HepG2 (cell line): ENCODE data around the gene CHMP5. TPM values are rescaled to one million over a fixed set of nuclear protein-coding genes. Genes with fewer than 3 reads are reported as not detected.
A peak's percentile ranks its signal among the peaks of the same experiment; 100 is the strongest.

ENCODE experiments used
- ATAC-seq: fragments of 200-7000 bp; cut with Tn5 transposase; 3 replicates; pipeline ENCODE4 v1.9.1; 2020; ENCODE audit warnings: mild to moderate bottlenecking, moderate library complexity
- BruUV-seq: library from RNA; stranded (reverse); fragments of 400-500 nt; replicated peaks from 2 replicates; lab custom pipeline; 2021; lab: Mats Ljungman, UMichigan
- CTCF ChIA-PET: fragments of 300-600 bp; formaldehyde crosslinking; extraction: SDS; loops from one replicate; lab custom pipeline; 2021; ENCODE audit warnings: low total read pairs, inconsistent platforms, low intra/inter-chr PET ratio; lab: Yijun Ruan, JAX
- POLR2A ChIA-PET: fragments of 350-600 bp; sonication (Branson Sonifier 250); formaldehyde crosslinking; loops from one replicate; lab custom pipeline; 2020; ENCODE audit warnings: antibody characterized with exemption, inconsistent platforms; lab: Yijun Ruan, JAX
- DNase-seq: peaks from one replicate; pipeline ENCODE4 v3.0.0-alpha.2; 2015; ENCODE audit warnings: low spot score
- FAIRE-seq: peaks from 3 replicates; lab custom pipeline; 2011; peaks lifted over from hg19 to GRCh38; lab: Jason Lieb, UNC
- H2AFZ ChIP-seq: one replicate; pipeline ENCODE4 v1.6.1; 2011; ENCODE audit warnings: low read length, inconsistent platforms
- H3K27ac ChIP-seq: fragments of 300-600 bp; 3 replicates; pipeline ENCODE4 v1.8.0; 2011; ENCODE audit warnings: mixed run types, mild to moderate bottlenecking, mixed read lengths, low read length, inconsistent platforms; ENCODE audit not compliant: insufficient read depth; ENCODE audit errors: extremely low read length
- H3K27me3 ChIP-seq, 2 experiments: fragments of 200-600 bp in 1 of 2; 2 replicates in 1 of 2; 3 replicates in 1 of 2; pipeline versions ENCODE4 v1.6.0 to v1.8.0; 2011; ENCODE audit warnings: low read length in 2 of 2, mild to moderate bottlenecking in 2 of 2, moderate library complexity in 2 of 2, inconsistent platforms in 1 of 2; ENCODE audit not compliant: insufficient read depth in 2 of 2, control insufficient read depth in 1 of 2
- H3K36me3 ChIP-seq, 2 experiments: fragments of 200-600 bp in 1 of 2; replicated peaks in 1 of 2; 2 replicates in 1 of 2; 3 replicates in 1 of 2; pipeline versions ENCODE4 v1.5.1 to v1.8.0; 2011; ENCODE audit warnings: low read length in 2 of 2, inconsistent platforms in 1 of 2; ENCODE audit not compliant: insufficient read depth in 2 of 2, control insufficient read depth in 1 of 2
- H3K4me1 ChIP-seq: 2 replicates; pipeline ENCODE4 v1.5.1; 2012; ENCODE audit warnings: low read length, inconsistent platforms; ENCODE audit not compliant: insufficient read depth
- H3K4me2 ChIP-seq: 2 replicates; pipeline ENCODE4 v1.6.0; 2011; ENCODE audit warnings: low read depth, low read length, inconsistent platforms
- H3K4me3 ChIP-seq, 3 experiments: fragments of 200-600 bp in 1 of 3; sonication (generic), shearing (Covaris generic) in 1 of 3; replicated peaks in 1 of 3; 2 replicates each; pipeline ENCODE4 v1.5.1; 2011 to 2016; ENCODE audit warnings: low read length in 3 of 3, inconsistent platforms in 2 of 3, low read depth in 2 of 3, mild to moderate bottlenecking in 2 of 3, control low read depth in 1 of 3, mixed read lengths in 1 of 3; ENCODE audit not compliant: insufficient read depth in 1 of 3
- H3K79me2 ChIP-seq: one replicate; pipeline ENCODE4 v1.6.1; 2011; ENCODE audit warnings: low read length, inconsistent platforms; ENCODE audit not compliant: insufficient read depth
- H3K9ac ChIP-seq: 2 replicates; pipeline ENCODE4 v1.6.0; 2011; ENCODE audit warnings: mild to moderate bottlenecking, low read depth, low read length, inconsistent platforms; ENCODE audit not compliant: insufficient read depth
- H3K9me3 ChIP-seq: 2 replicates; pipeline ENCODE4 v1.5.1; 2012; ENCODE audit warnings: mild to moderate bottlenecking, low read length
- H4K20me1 ChIP-seq: 2 replicates; pipeline ENCODE4 v1.6.0; 2011; ENCODE audit warnings: inconsistent platforms, mild to moderate bottlenecking, low read length, moderate library complexity; ENCODE audit not compliant: insufficient read depth
- CREB3 ChIP-seq: sonication (generic); formaldehyde crosslinking; IDR thresholded peaks from 2 replicates; pipeline ENCODE4 v1.5.0; 2020; ENCODE audit warnings: missing genetic modification reagents
- DNMT3B ChIP-seq: conservative IDR thresholded peaks from 2 replicates; pipeline ENCODE4 v1.6.1; 2016; ENCODE audit warnings: missing biosample characterization, control low read depth
- EED ChIP-seq: sonication (generic); formaldehyde crosslinking; IDR thresholded peaks from 2 replicates; pipeline ENCODE4 v1.5.0; 2020; ENCODE audit warnings: mild to moderate bottlenecking, missing genetic modification reagents
- EHMT2 ChIP-seq: fragments of 200-600 bp; sonication (generic); IDR thresholded peaks from 2 replicates; pipeline ENCODE4 v1.7.0; 2017; ENCODE audit warnings: antibody characterized with exemption, low read depth, low read length, borderline replicate concordance
- FOXK2 ChIP-seq: fragments of 450-650 bp; IDR thresholded peaks from 2 replicates; pipeline ENCODE4 v1.6.1; 2016
- NFATC3 ChIP-seq: sonication (generic); formaldehyde crosslinking; IDR thresholded peaks from 2 replicates; pipeline ENCODE4 v1.5.1; 2020; ENCODE audit warnings: mild to moderate bottlenecking, missing genetic modification reagents
- POGZ ChIP-seq: sonication (generic); formaldehyde crosslinking; IDR thresholded peaks from 2 replicates; pipeline ENCODE4 v1.4.0; 2020; ENCODE audit warnings: mild to moderate bottlenecking, missing genetic modification reagents
- SIN3B ChIP-seq: fragments of 150-350 bp; IDR thresholded peaks from 2 replicates; pipeline ENCODE4 v1.6.1; 2014; ENCODE audit warnings: low read length
- SNAPC4 ChIP-seq: sonication (generic); formaldehyde crosslinking; IDR thresholded peaks from 2 replicates; pipeline ENCODE4 v1.4.0; 2020; ENCODE audit warnings: mild to moderate bottlenecking, missing genetic modification reagents
- THAP11 ChIP-seq: IDR thresholded peaks from 2 replicates; pipeline ENCODE4 v1.6.1; 2016; ENCODE audit warnings: missing biosample characterization, missing genetic modification reagents
- ZFP36L2 ChIP-seq: sonication (generic); formaldehyde crosslinking; IDR thresholded peaks from 2 replicates; pipeline ENCODE4 v1.4.0; 2020; ENCODE audit warnings: missing genetic modification reagents
- ZNF256 ChIP-seq: sonication (generic); formaldehyde crosslinking; conservative IDR thresholded peaks from 2 replicates; pipeline ENCODE4 v1.4.0; 2020; ENCODE audit warnings: missing genetic modification reagents
- ZNF3 ChIP-seq: IDR thresholded peaks from 2 replicates; pipeline ENCODE4 v1.7.0; 2017; ENCODE audit warnings: inconsistent platforms
- ZNF451 ChIP-seq: sonication (generic); formaldehyde crosslinking; IDR thresholded peaks from 2 replicates; pipeline ENCODE4 v1.5.0; 2020; ENCODE audit warnings: mild to moderate bottlenecking, missing genetic modification reagents
- ZNF570 ChIP-seq: sonication (generic); formaldehyde crosslinking; IDR thresholded peaks from 2 replicates; pipeline ENCODE4 v1.4.0; 2020; ENCODE audit warnings: mild to moderate bottlenecking, missing genetic modification reagents, borderline replicate concordance
- ZNF660 ChIP-seq: sonication (generic); formaldehyde crosslinking; IDR thresholded peaks from 2 replicates; pipeline ENCODE4 v1.5.1; 2020; ENCODE audit warnings: mild to moderate bottlenecking, low read depth, missing genetic modification reagents, borderline replicate concordance
- WGBS: methylation state at CpG from one replicate; pipeline ENCODE4 v1.1.6; 2017; ENCODE audit warnings: low lambda C conversion rate; 5-methylcytosine and 5-hydroxymethylcytosine counted together
- in situ Hi-C: cut with HindIII; loops from 2 replicates; pipeline ENCODE4 v1.10.0; 2017; ENCODE audit warnings: low pct_unique_long_range_greater_than_20kb; ENCODE audit not compliant: extremely low pct_ligation_motif_present
- intact Hi-C: fragments of 100-400 bp; cut with micrococcal nuclease; formaldehyde crosslinking; loops from one replicate; pipeline ENCODE4 v1.10.0; 2022; ENCODE audit not compliant: unreplicated experiment
- polyA plus RNA-seq, 8 experiments: library from polyadenylated mRNA; depleted of rRNA in 3 of 8; stranded (reverse) in 7 of 8; unstranded in 1 of 8; fragments of >200 nt; fragmentation: Illumina TruSeq in 4 of 8; extraction: Trizol in 4 of 8; gene quantifications; 2 replicates each; pipeline versions ENCODE4 v1.2.1 to v1.2.3, GENCODE V29; 2011 to 2016; ENCODE audit warnings: low read depth in 4 of 8, missing spikeins in 1 of 8, mixed read lengths in 1 of 8; ENCODE audit not compliant: insufficient read depth in 1 of 8
- total RNA-seq, 5 experiments: library from RNA; depleted of rRNA; stranded (reverse); fragments of >200 nt; fragmentation: Illumina TruSeq; extraction: Trizol; gene quantifications; 2 replicates each; pipeline ENCODE4 v1.2.3, GENCODE V29; 2016; ENCODE audit warnings: low read depth in 1 of 5
- TF ChIP-seq, protein P1 (sequence below): sonication (generic); formaldehyde crosslinking; IDR thresholded peaks from 2 replicates; pipeline ENCODE4 v1.4.0; 2020; ENCODE audit warnings: mild to moderate bottlenecking, missing genetic modification reagents

Gene CHMP5
- total and polyA plus RNA-seq, 2 of the 13 experiments (the other 11 are each of a cell fraction or from before 2014, with no cell fraction given), result 46.0 to 57.3 TPM

DNA sequence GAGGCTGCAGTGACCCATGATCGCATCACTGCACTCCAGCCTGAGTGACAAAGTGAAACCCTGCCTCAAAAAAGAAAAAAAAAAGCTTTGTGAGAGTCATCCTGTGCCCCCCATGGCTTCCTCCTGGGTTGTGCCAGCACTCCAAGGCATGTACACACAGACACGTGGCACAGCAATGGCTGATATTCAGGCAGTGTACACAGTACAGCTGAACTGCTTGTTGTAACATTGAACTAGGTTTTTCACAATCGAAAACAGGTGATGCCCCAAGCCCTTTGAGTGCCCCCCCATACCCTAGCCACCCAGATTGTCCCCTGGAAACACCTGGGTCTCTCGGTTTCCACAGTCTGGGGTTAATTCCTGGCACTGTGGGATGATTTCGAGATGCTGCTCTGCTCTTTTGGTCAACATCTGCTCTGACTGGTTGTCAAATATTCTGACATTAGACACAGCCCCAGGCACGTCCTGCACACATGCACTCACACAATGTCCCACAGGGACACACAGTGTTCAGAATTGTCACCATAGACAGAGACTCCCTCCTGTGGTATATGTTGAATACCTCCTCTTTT, 15.7 kb upstream of the CHMP5 start:
- H3K79me2 ChIP-seq, result no peaks in the 10 kb centered on the region
- peaks cover 4% of the 10 kb centered on the region for H3K4me1 ChIP-seq
- H3K27ac ChIP-seq, result no peak overlapping the region
- no TSS peak for BruUV-seq
- ChIA-PET CTCF (no interaction called here), POLR2A (no interaction called here)
- FAIRE-seq (no peak), DNase-seq (no peak), ATAC-seq (peak; percentile 37)
- H2AFZ ChIP-seq, result no peak overlapping the region
- H3K36me3 ChIP-seq, result peaks cover 5 to 18% of the 10 kb centered on the region in 2 experiments; a peak in 4 of 5 replicates
- no peak overlapping the region for H3K4me3 ChIP-seq
- H4K20me1 ChIP-seq, result no peaks in the 10 kb centered on the region
- no peaks in the 10 kb centered on the region for H3K9me3 ChIP-seq
- H3K4me2 ChIP-seq, result no peak overlapping the region
- in situ Hi-C loops, result no loop called here
- intact Hi-C loops, result no loop called here
- WGBS, result 79% methylated on average over 6 of the region's 6 CpGs
- no peaks in the 10 kb centered on the region for H3K27me3 ChIP-seq
- H3K9ac ChIP-seq, result no peak overlapping the region
- TF ChIP-seq ZNF451 (CRISPR knock-in tag) (no peak), ZNF660 (CRISPR knock-in tag) (no peak), POGZ (CRISPR knock-in tag) (no peak), NFATC3 (CRISPR knock-in tag) (no peak), EED (CRISPR knock-in tag) (no peak), EHMT2 (no peak), ZFP36L2 (no peak), ZNF570 (CRISPR knock-in tag) (no peak), THAP11 (CRISPR knock-in tag) (no peak), ZNF256 (CRISPR knock-in tag) (no peak), SNAPC4 (CRISPR knock-in tag) (no peak), DNMT3B (no peak), ZNF3 (CRISPR knock-in tag) (no peak), CREB3 (CRISPR knock-in tag) (no peak), SIN3B (no peak), FOXK2 (no peak)
- TF ChIP-seq, protein P1, sequence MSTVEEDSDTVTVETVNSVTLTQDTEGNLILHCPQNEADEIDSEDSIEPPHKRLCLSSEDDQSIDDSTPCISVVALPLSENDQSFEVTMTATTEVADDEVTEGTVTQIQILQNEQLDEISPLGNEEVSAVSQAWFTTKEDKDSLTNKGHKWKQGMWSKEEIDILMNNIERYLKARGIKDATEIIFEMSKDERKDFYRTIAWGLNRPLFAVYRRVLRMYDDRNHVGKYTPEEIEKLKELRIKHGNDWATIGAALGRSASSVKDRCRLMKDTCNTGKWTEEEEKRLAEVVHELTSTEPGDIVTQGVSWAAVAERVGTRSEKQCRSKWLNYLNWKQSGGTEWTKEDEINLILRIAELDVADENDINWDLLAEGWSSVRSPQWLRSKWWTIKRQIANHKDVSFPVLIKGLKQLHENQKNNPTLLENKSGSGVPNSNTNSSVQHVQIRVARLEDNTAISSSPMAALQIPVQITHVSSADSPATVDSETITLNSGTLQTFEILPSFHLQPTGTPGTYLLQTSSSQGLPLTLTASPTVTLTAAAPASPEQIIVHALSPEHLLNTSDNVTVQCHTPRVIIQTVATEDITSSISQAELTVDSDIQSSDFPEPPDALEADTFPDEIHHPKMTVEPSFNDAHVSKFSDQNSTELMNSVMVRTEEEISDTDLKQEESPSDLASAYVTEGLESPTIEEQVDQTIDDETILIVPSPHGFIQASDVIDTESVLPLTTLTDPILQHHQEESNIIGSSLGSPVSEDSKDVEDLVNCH (CRISPR knock-in tag), result no peak
